ENCODE data around the gene FGD2.

The FGD2 gene

DNA sequence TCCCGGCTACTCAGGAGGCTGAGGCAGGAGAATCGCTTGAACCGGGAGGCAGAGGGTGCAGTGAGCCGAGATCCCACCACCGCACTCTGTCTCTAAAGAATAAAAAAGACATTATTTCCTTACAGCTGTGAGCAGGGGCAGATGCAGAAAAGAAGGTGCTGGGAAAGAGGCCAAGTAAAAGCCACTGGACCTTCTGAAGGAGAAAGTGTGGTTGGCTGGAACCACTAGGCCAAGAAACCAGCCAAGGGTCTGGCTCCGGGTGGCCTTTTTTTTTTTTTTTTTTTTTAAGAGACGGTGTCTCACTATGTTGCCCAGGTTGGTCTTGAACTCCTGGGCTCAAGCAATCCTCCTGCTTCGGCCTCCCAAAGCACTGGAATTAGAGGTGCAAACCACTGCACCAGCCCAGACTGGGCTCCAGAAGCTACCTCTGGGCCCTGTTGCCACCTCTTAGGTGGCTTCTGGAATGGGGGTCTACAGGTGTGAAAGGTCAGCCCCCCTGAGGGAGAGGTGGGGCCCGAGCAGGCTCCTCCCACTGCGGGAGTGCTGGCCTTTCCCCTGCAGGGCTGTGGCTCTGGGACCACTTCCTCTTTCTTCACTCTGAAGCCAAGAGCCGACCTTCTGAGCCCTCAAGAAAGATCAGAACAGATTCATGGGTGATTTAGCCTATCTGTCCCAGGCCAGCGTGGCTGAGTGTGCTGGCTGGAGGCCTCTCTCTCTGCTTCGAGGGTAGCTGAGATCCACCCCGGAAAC lies at the start of gene FGD2:
TSS of gene FGD2 (plus strand) at position 595 of the 750 bp plus-strand sequence. CDS start 163 bp downstream, outside the sequence.
- no peak for DNase-seq

- no peak for DNase-seq
Observed at GRCh38 chr6:36955671-36956445, 49.6 kb upstream of the FGD2 start.

DNA sequence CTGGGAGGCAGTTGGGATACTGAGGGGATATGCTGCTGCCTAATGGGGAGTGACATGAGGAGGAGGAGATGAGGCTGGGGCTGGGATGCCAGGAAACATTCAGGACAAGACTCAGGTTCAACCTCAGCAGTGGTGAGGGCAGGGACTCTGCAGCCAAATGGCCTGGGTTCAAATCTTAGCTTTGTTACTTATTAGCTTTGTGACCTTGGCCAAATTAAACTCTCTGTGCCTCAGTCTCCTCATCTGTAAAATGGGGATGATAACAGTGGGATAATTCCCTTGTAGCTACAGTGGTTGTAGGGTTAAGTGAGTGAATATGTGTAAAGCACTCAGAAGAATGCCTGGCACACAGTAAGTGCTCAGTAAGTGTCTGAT lies 49.0 kb upstream of the FGD2 start:
- no peak for DNase-seq

GRCh38 chr6:36957773-36958271 lies 47.6 kb upstream of the FGD2 start:
- no peak for DNase-seq

- no peak for DNase-seq
Observed at GRCh38 chr6:36958775-36959554, 46.5 kb upstream of the FGD2 start.

DNA sequence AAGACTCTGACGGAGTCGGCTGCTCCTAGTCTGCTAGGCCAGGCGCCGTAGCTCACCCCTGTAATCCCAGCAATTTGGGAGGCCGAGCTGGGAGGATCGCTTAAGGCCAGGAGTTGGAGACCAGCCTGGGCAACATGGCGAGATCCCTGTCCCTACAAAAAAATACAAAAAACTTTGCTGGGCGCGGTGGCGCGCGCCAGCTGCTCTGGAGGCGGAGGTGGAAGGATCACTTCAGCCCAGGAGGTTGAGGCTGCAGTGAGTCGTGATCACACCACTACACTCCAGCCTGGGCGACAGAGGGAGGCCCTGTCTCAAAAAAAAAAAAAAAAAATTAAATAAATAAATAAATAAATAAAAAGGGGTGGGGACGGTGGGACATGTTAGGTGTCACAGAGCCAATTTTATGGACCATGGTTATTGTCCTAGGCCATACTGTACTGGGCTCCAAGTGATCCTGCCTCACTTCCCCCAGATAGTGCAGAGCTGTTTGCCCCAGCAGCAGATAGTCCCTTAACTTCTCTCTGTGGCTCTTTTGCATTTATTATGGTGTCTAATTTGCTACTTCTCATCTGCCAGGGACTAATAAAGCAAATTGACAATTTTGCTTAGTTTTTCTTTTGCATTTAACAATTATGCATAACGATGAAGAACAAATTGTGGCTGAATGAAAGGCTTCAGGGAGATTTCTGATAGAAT lies 45.8 kb upstream of the FGD2 start:
- DNase-seq = no peak

DNA sequence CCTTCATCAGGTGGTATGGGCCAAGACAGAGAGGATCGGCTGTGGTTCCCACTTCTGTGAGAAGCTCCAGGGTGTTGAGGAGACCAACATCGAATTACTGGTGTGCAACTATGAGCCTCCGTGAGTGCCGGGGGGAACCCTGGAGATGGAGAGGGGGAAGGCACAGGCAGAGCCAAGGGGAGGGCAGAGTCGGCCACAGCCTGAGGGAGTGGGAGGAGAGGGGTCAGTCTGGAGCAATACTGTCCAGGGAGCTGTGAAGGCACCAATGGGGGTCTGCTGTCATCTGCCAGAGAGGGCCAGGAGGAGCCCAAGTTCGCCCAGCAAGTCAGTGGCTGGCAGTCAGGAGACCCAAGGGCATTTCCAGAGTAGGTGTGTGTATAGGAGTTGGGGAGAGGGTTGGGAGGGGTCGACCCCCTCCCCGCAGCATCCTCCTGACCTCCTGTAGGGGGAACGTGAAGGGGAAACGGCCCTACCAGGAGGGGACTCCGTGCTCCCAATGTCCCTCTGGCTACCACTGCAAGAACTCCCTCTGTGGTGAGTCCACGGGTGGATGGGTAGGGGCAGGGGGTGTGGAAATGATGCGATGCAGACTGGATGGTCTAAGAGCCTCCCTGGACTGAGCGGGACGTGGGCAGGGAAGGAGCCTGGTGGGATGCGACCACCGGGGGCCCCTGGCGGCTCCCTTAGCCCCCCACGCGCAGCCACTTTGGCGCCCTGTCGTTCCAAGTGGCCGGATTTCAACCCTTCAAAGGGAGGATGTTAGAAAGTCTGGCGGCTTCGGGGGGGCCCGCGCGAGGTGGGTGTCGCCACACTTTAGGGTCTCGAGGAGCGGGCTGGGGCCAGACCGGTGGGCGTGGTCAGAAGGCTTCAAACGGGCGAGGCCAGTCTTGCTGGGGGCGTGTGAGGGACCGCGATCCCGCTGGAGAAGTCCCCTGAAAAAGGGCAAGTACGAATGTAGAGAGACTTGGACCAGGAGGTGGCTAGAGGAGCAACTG lies 43.7 kb upstream of the FGD2 start:
- no peak for DNase-seq

DNA sequence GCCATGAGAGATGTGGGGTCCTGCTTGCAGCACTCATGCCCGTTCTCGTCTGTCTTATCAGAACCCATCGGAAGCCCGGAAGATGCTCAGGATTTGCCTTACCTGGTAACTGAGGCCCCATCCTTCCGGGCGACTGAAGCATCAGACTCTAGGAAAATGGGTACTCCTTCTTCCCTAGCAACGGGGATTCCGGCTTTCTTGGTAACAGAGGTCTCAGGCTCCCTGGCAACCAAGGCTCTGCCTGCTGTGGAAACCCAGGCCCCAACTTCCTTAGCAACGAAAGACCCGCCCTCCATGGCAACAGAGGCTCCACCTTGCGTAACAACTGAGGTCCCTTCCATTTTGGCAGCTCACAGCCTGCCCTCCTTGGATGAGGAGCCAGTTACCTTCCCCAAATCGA lies 42.6 kb upstream of the FGD2 start:
- DNase-seq = peak; percentile 90

GRCh38 chr6:36963451-36964290 lies 41.8 kb upstream of the FGD2 start:
- DNase-seq = no peak

GRCh38 chr6:36964349-36964748 lies 41.1 kb upstream of the FGD2 start:
- DNase-seq = no peak

DNA sequence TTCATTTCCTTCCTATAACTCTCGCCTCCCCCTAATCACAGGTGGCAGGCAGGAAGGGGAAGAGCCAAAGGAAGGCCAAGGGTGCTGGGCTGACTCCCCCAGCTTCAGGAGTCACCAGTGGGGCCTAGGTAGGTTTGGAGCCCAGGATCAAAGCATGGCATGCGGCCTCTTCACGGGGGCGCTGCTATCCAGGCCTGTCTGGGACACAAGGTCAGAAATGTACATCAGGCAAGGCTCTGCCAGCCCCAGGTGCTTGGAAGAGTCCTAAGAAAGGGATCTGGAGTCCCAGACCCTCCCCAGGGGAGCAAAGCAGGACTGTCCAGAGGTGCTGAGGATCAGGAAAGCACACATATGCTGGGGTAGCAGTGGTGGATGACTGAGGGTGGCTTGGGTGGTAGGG lies 40.5 kb upstream of the FGD2 start:
- DNase-seq = no peak

DNA sequence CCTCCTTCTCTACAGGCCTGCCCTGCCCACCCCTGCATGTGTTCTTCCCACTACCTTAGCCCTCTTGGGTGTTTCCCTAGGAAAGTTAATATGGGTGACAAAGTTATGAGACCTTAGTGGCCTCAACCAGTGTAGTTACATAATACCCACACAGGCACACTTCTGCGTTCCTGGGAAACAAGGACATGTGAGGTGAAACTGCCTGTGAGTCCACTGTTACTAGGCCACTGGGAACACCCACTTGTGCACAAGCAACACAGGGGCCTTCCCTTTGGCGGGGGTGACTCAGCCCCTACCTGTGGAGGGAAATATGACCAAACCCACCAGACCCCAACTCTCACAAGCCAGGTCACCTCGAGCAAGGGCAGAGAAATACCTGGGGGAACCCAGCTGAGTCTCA lies 38.2 kb upstream of the FGD2 start:
- no peak for DNase-seq

DNA sequence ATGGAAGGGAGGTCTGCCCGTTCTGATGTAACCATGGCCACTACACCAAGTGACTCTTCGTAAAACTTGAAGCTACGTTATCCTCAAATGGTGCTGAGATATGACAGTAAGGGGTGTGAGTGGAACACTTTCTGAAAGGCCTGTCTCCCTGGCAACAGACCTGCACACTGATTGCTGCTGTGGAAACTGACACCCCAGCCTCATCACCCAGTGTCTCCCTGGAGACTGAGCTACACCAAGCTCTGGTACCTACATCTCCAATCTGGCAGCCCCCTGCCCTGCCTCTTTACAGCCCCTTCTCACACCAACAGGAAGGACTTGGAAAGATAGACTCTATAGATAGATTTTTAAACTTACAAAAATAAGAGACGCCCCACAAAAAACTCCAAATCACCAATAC lies 37.7 kb upstream of the FGD2 start:
- no peak for DNase-seq

- no peak for DNase-seq
Observed at GRCh38 chr6:36968266-36968977, 37.0 kb upstream of the FGD2 start.

DNA sequence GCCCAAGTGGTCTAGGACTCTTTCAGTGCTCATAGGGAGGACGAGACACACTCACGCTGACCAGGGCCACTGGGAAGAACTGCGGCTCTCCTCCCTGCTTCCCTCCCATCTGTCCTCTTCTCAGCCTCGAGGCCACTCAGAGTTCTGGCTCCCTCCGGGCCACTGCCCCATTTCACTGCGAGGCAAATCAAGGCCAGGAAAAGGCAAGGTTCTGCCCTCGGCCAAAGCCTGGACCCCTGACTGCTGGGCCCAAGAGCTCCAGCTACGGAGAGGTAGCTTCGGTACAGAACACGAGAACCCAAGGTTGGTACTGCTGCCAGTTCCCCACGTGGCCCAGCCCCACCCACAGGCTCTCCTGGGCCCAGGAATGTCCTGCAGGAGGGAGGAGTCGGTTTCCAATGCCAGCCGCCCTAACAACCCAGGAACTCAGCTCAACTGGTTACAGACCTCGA lies 36.2 kb upstream of the FGD2 start:
- DNase-seq = no peak

DNA sequence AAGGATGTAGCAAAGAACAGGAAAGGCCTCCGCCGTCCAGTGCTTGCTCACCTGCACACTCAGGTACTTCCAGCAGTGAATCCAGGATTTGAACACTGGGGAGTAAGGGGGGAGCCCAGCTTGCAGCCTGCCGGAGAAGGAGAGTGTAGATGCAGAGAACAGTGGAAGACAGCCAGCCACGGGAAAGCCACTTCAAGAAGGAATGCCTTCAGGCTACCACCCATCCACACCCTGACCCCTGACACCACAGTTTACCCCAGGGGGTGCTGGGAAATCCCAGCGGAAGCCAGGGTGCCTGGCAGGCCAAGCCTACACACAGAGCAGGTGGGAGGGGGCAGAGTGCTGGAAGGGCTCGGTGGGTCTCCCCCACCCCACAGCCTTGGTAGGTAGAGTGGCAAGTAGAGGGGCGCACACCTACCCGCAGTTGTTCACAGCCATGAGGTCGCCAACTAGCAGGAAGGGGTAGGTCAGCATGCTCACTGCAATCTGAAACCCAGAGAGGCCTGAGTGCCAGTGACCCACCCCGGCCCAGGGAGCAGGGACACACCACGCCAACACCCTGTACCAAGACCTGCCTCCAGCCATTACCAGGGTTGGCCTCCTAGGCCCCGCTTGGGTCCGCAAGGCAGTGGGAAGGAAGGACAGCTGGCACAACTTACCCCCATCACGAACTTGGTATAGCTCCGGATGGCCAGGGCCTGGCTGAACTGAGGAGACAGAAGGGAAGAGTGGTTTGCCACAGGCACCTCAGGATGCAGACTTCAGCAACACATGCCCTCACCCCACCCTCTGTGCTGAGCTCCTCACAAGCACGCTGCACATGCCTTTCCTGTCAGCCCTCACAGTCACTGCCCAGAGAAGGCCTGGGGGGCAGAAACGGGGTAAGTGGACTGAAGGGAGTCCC lies 35.2 kb upstream of the FGD2 start:
- DNase-seq = no peak

DNA sequence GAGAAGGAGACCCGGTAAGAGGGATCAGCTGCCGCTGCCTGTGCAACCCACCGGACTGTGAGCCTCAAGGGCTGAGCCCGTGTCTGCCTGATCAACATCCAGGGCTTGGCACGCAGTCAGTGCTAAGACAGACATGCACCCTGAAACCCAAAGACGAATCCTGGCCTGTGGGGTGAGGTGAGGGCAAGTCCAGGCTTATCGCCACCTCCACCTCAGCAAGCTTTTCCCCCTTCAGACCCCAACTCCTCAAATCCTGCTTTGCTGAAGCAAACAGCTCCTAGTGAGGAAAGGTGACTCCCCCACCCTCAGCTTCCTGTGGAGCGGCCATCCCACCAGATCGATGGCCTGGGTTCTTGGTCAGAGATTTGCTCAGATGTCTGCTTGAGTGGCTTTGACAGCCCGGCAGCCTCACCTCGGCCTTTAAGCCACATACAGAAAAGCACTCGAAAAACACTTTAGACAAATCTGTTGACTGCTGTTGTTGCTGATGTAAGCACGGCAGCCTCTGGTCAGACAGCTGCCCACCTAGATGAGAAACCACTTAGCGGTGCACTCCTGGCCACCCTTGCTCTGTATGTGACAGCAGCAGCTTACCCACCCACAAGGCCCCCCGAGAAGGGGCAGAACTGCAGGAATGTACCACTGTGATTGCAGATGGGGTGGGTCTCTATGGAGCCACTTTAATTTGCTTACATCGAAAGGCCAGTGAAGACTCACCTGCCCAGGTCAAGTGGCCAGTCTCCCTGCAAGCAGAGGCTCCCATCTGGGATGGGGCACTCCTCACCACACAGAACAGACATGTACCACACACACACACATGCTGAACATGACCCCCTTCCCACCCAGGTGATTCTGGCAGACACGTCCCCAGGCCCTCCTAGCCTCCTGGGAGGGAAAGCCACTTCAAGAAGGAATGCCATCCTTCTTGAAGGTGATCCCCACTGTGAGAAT lies 34.3 kb upstream of the FGD2 start:
- DNase-seq = no peak
